Measurements from ENCODE around the gene SEH1L.

DNA sequence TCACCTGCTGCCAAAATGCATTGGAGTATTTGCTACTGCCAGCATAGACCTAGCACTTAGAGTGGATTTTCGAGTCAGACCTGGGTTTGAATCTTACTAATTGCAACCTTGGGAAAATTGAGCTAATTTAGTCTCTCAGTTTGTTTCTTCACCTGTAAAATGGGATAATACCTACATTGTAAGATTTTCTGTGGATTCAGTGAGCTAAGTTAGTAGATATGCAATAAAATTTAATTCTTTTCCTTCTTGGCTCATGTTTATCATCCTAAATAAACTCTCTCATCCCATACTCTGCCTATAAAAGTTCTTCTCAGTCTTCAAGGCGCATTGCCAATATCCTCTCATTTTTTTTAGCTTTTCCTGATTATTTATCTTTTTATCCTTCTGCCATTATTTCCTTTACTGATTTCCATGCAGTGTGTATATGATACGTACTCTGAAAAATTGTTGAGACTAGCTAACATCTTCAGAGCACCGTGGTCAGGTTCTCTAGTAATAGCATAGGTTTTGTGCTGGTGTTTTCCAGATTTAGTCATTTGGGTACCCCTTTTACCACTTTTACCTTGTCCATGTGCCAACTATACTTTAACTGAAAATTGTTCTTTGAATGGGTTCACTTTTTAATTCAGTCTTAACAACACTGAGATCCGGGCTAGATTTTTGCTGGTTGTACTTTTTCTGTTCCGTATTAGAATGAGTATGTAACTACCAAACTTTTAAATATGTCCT lies 50.7 kb downstream of the SEH1L start:
- TF ChIP-seq, protein P1, sequence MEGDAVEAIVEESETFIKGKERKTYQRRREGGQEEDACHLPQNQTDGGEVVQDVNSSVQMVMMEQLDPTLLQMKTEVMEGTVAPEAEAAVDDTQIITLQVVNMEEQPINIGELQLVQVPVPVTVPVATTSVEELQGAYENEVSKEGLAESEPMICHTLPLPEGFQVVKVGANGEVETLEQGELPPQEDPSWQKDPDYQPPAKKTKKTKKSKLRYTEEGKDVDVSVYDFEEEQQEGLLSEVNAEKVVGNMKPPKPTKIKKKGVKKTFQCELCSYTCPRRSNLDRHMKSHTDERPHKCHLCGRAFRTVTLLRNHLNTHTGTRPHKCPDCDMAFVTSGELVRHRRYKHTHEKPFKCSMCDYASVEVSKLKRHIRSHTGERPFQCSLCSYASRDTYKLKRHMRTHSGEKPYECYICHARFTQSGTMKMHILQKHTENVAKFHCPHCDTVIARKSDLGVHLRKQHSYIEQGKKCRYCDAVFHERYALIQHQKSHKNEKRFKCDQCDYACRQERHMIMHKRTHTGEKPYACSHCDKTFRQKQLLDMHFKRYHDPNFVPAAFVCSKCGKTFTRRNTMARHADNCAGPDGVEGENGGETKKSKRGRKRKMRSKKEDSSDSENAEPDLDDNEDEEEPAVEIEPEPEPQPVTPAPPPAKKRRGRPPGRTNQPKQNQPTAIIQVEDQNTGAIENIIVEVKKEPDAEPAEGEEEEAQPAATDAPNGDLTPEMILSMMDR (conservative IDR thresholded peaks at IDR 0.05 in 1 of 2, IDR thresholded peaks at IDR 0.05 in 1 of 2; ENCODE audit: extremely low read depth in 1 of 2, insufficient read depth in 1 of 2, low read depth in 1 of 2, low read length in 2 of 2), result no peak
- no peak for TF ChIP-seq EZH2 (IDR thresholded peaks at IDR 0.05; ENCODE audit: borderline replicate concordance, low read length)

Data from mammary epithelial cell (primary cell).